Cardiac fibroblast (primary cell): ENCODE data around the gene RPL27A.

Source experiments
- DNase-seq, 2 donors: peaks; one replicate each; pipeline versions ENCODE4 v3.0.0 to v3.0.0-alpha.2; 2010; ENCODE audit warnings: low read depth in 2 of 2
- H3K4me3 ChIP-seq, 2 donors: replicated peaks in 1 of 2; 1 replicate in 1 of 2; 2 replicates in 1 of 2; pipeline ENCODE4 v1.5.1; 2011; ENCODE audit warnings: low read depth in 2 of 2, low read length in 2 of 2, mild to moderate bottlenecking in 2 of 2, moderate library complexity in 1 of 2
- TF ChIP-seq, protein P1 (sequence below): IDR thresholded peaks from one replicate; pipeline ENCODE4 v1.5.1; 2011; ENCODE audit warnings: low read depth, mild to moderate bottlenecking, low read length, inconsistent platforms

Gene RPL27A

GRCh38 chr11:8712506-8712905, 29.9 kb downstream of the RPL27A start:
- H3K4me3 ChIP-seq, result no peak overlapping the region
- DNase-seq, result no peak
- TF ChIP-seq, protein P1, sequence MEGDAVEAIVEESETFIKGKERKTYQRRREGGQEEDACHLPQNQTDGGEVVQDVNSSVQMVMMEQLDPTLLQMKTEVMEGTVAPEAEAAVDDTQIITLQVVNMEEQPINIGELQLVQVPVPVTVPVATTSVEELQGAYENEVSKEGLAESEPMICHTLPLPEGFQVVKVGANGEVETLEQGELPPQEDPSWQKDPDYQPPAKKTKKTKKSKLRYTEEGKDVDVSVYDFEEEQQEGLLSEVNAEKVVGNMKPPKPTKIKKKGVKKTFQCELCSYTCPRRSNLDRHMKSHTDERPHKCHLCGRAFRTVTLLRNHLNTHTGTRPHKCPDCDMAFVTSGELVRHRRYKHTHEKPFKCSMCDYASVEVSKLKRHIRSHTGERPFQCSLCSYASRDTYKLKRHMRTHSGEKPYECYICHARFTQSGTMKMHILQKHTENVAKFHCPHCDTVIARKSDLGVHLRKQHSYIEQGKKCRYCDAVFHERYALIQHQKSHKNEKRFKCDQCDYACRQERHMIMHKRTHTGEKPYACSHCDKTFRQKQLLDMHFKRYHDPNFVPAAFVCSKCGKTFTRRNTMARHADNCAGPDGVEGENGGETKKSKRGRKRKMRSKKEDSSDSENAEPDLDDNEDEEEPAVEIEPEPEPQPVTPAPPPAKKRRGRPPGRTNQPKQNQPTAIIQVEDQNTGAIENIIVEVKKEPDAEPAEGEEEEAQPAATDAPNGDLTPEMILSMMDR, result no peak

DNA sequence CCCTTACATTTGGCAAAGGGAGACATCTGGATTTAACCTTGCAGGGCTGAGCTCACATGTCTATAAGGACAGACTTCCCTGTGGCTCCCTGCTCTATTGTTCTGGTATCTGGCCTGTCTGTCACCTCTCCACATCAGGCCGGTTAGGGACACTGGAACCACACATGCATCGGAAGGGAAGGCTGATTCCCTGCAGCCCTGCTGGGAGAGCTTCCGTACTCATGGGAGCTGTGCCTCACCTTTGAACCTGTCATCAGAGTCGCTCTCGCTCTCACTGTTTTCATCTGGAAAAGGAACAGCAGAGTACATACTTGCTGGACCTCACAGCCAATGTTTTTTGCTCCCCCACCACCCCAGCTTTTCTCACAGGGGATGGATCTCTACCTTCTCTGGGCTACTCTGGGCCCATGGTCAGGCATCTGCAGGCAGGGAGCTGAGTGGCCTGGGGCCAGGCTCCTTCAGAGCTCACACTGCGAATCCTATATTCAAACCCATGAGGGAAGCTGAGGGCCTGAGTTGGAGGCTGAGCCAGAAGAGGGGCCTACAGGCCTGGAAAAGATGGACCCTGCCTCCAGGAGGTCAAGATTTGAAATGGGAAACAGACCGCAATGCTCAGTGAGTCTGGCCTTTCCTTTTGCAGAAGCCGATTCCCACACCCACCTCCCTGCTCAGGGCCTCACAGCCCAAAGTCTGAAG, 31.3 kb downstream of the RPL27A start:
- H3K4me3 ChIP-seq, result no peak overlapping the region
- TF ChIP-seq, protein P1, result no peak
- no peak for DNase-seq

DNA sequence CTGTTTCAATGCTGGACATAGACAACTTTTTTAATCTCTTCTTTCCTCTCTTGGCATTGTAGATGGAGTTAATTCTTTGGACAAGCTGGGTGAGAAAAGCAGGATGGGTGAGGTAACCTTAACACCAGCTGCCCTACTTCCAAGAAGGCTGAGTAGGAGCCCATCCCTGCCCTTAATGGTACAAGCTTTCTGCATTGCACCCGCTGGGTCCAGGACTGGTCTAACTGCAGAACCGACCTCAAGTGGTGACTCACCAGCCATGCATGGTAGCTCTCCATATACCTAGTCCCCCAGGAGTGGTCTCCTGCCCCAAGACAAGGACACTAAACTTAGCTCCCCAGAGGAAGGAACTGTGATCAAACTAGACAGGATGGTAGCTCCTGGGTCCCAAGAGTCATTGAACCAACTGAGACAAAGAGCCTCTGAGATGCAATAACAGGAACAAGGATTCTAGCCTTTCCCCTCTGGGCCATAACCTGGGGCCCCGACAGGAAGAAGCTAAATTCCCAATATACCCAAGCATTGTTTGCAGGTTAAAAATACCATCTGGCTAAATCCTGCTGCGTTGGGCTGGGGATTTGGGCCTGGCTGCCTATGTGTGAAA, 32.1 kb downstream of the RPL27A start:
- no peak for DNase-seq
- no peak overlapping the region for H3K4me3 ChIP-seq
- TF ChIP-seq, protein P1, result no peak

GRCh38 chr11:8715501-8715900, 32.9 kb downstream of the RPL27A start:
- no peak for DNase-seq
- H3K4me3 ChIP-seq, result no peak overlapping the region
- TF ChIP-seq, protein P1, result no peak

- no peak overlapping the region for H3K4me3 ChIP-seq
- DNase-seq, result no peak
- TF ChIP-seq, protein P1, result no peak
Measured at GRCh38 chr11:8717544-8717875, 34.9 kb downstream of the RPL27A start.

- H3K4me3 ChIP-seq, result no peak overlapping the region
- TF ChIP-seq, protein P1, result no peak
- peak; percentile 76 to 94 for DNase-seq
Measured at GRCh38 chr11:8717876-8718753, 35.5 kb downstream of the RPL27A start.
